ENCODE results near the gene EPHB1. TPM values are rescaled to one million over a fixed set of nuclear protein-coding genes. Genes with fewer than 3 reads are reported as not detected.
"Not testable (repeated sequence)": the region's sequence is repeated elsewhere in the genome, so short reads cannot be mapped to it uniquely, and the experiment has no call there.

The EPHB1 gene
- total RNA-seq, 4 donors from 2014 or later, result 0.30 to 5.3 (median 2.6) TPM

DNA sequence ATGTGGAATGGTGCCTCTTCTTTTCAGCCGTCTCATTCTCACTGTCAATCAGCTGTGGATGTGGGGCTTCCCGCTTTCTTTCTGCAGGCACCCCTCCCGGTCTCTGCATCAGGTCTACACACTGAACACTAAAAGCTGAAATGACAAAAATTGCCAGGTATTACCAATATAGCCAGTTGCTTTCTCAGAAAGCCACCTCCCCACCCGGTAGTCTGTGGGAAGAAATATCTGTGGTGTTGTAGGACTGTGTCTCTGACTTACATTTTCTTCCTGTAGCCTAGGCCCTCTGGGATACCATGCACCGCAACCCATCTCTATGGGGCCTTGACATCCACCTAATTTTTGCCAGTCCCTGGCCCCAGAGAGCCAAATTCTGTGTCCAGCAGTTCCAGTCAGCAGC lies 19.2 kb upstream of the EPHB1 start:
- no peaks in the 10 kb centered on the region for H3K9me3 ChIP-seq
- H3K4me3 ChIP-seq, result no peak overlapping the region
- no peak overlapping the region for H3K27ac ChIP-seq
- H3K36me3 ChIP-seq, result no peaks in the 10 kb centered on the region
- WGBS, 2 donors, result 90 to 93% methylated on average over 5 of the region's 5 CpGs
- no peaks in the 10 kb centered on the region for H3K4me1 ChIP-seq
- no peaks in the 10 kb centered on the region for H3K27me3 ChIP-seq
- TF ChIP-seq CTCF (IDR thresholded peaks at IDR 0.05) (no peak), EP300 (IDR thresholded peaks at IDR 0.05) (no peak), POLR2A (IDR thresholded peaks at IDR 0.05) (no peak)
- DNase-seq (ENCODE audit: low spot score in 2 of 2), result no peak

- Histone ChIP-seq H3K27me3 (no peaks in the 10 kb centered on the region), H3K36me3 (no peaks in the 10 kb centered on the region), H3K4me3 (no peak overlapping the region), H3K4me1 (no peaks in the 10 kb centered on the region), H3K9me3 (no peaks in the 10 kb centered on the region), H3K27ac (no peak overlapping the region)
- TF ChIP-seq EP300 (IDR thresholded peaks at IDR 0.05) (no peak), POLR2A (IDR thresholded peaks at IDR 0.05) (no peak), CTCF (IDR thresholded peaks at IDR 0.05) (no peak)
- 79 to 100% methylated on average over 1 of the region's 1 CpG for WGBS, 2 donors
- no peak for DNase-seq (ENCODE audit: low spot score in 2 of 2)
These were observed 18.5 kb upstream of the EPHB1 start for GRCh38 chr3:134776518-134776917.

DNA sequence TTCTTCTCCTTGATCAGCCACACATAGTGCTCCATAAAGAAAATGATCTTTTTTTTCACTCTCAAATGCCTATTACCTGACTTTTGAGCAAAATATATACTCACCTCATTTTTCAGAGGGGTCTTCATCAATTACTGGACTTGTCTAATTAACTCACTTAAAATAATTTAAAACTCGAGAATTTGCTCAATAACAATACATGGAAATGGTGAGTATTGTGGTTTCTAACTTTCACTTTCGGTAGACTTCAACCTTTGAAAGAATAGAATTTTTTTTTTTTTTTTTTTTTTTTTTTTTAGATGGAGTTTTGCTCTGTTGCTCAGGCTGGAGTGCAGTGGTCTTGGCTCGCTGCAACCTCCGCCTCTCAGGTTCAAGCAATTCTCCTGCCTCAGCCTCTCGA lies 17.7 kb upstream of the EPHB1 start:
- TF ChIP-seq POLR2A (IDR thresholded peaks at IDR 0.05) (no peak), CTCF (IDR thresholded peaks at IDR 0.05) (no peak), EP300 (IDR thresholded peaks at IDR 0.05) (no peak)
- Histone ChIP-seq H3K36me3 (no peaks in the 10 kb centered on the region), H3K27ac (no peak overlapping the region), H3K9me3 (no peaks in the 10 kb centered on the region), H3K27me3 (no peaks in the 10 kb centered on the region), H3K4me1 (no peaks in the 10 kb centered on the region), H3K4me3 (no peak overlapping the region)
- WGBS, 2 donors, result 81 to 82% methylated on average over 5 of the region's 5 CpGs
- no peak for DNase-seq (ENCODE audit: low spot score in 2 of 2)

GRCh38 chr3:134788283-134788682 lies 6.8 kb upstream of the EPHB1 start:
- H3K36me3 ChIP-seq; H3K4me1 ChIP-seq; H3K9me3 ChIP-seq; H3K27me3 ChIP-seq; H3K4me3 ChIP-seq; H3K27ac ChIP-seq; DNase-seq (ENCODE audit: low spot score in 2 of 2): not testable (repeated sequence)
- 89 to 94% methylated on average over 4 of the region's 4 CpGs for WGBS, 2 donors

- TF ChIP-seq EP300 (IDR thresholded peaks at IDR 0.05), result no peak
- no peak for TF ChIP-seq POLR2A (IDR thresholded peaks at IDR 0.05)
- TF ChIP-seq CTCF (IDR thresholded peaks at IDR 0.05), result no peak
- H3K4me3 ChIP-seq, result no peak overlapping the region
- 76 to 88% methylated on average over 2 of the region's 2 CpGs for WGBS, 2 donors
- H3K4me1 ChIP-seq, result peaks cover 0 to 2% (median 0%) of the 10 kb centered on the region in 4 donors
- peaks cover 0 to 1% of the 10 kb centered on the region in 2 donors for H3K27me3 ChIP-seq
- H3K9me3 ChIP-seq, result no peaks in the 10 kb centered on the region
- no peaks in the 10 kb centered on the region for H3K36me3 ChIP-seq
- no peak for DNase-seq (ENCODE audit: low spot score in 2 of 2)
- no peak overlapping the region for H3K27ac ChIP-seq
These were observed 5.0 kb upstream of the EPHB1 start for GRCh38 chr3:134790065-134790464.

GRCh38 chr3:134791992-134792391 lies 3.1 kb upstream of the EPHB1 start:
- H3K4me3 ChIP-seq, result no peak overlapping the region
- H3K27ac ChIP-seq, result no peak overlapping the region
- no peak for DNase-seq (ENCODE audit: low spot score in 2 of 2)
- 92 to 93% methylated on average over 8 of the region's 8 CpGs for WGBS, 2 donors
- peaks cover 0 to 20% of the 10 kb centered on the region in 2 donors for H3K27me3 ChIP-seq
- no peaks in the 10 kb centered on the region for H3K36me3 ChIP-seq
- H3K9me3 ChIP-seq, result no peaks in the 10 kb centered on the region
- no peak for TF ChIP-seq POLR2A (IDR thresholded peaks at IDR 0.05)
- TF ChIP-seq EP300 (IDR thresholded peaks at IDR 0.05), result no peak
- no peak for TF ChIP-seq CTCF (IDR thresholded peaks at IDR 0.05)
- H3K4me1 ChIP-seq, result peaks cover 0 to 22% (median 14%) of the 10 kb centered on the region in 4 donors
